ENCODE measurements around the gene PRR16. TPM values are rescaled to one million over a fixed set of nuclear protein-coding genes. Genes with fewer than 3 reads are reported as not detected.
A peak's percentile ranks its signal among the peaks of the same experiment; 100 is the strongest.
"Not testable (repeated sequence)": the region's sequence is repeated elsewhere in the genome, so short reads cannot be mapped to it uniquely, and the experiment has no call there.

PRR16 gene
- total RNA-seq, 1 donor from 2014 or later = 4.9 TPM

DNA sequence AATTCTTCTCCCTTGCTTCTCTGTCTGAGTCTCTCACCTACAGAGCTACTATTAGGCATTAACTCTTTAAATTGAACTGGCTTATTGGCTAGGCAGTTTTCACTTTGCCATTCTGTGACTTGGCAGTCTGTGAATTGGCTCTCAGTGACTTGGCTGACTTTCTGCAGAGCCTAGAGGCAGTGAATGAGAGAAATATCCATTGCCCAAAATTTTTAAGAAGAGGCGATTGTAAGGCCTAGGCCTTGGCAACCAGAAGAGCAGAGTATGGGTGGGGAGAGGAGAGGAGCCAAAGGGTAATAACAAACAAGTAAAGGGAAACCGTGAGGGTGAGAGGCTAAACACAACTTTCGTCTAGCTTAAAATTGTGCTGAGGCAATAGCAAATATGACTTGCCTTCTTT is 176.7 kb downstream of the PRR16 start:
- DNase-seq (ENCODE audit: low spot score) = no peak

DNA sequence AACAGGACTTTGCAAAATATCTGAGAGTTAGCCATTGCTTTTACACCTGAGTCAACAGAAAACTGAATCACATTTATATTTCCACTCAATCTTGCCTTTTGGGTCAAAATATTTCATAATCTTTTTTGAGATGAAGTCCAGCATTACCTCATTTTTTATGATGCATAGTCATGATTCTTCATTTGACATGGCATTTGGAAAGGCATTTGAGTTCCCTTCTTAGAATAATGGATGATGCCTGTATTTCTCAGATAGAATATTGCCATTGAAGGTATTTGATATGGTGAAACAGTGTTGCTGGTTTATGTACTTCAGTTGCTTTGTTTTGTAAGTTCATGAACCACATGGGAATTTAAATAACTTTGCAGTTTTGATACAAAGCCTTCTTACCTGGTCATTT is 180.4 kb downstream of the PRR16 start:
- DNase-seq (ENCODE audit: low spot score) = no peak

DNA sequence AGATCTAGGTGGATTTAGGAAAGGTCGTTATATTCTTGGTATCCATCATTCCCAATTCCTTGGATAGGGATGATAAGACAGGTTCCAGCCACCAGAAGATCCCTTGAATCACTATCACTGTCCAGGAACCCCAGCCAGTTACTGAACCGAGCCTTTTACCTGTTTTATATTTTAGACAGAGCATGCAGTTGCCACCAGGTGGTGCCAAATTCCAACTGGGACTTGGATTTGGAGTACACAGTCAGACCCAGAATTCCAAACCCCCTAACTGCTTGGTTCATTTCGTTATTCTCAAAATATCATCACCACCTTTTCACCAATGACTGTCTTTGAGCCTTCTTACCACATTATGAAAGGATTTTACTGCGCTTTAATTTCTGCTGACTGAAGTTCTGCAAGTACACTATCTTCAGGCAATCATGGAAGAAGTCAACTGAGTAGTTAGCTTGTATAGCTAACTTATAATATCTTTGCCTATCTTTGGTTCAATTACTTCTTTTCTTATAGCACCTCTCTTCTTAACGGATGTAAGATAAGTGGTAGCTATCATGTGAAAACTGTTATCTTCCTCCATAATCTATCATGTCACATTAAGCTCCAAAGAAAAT is 191.8 kb downstream of the PRR16 start:
- DNase-seq (ENCODE audit: low spot score) = peak; percentile 20

DNA sequence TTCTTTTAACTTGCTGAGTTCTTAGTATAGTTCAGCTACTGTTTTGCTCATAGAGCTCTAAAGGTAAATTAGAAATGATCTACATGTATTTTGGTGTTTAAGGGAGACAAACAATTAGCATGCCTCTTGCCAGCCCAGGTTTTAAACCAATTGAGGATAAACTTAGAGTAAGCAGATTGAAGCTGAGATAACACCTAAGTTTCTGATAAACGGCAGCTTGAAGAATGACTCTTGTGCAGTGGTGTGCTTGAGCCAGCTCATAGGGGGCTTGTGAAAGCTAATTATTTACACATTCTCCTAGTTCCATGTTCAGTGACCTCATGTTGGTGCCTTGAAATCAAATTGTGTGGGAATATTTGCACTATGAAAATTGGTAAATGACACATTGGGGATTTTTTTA is 193.0 kb downstream of the PRR16 start:
- no peak for DNase-seq (ENCODE audit: low spot score)

DNA sequence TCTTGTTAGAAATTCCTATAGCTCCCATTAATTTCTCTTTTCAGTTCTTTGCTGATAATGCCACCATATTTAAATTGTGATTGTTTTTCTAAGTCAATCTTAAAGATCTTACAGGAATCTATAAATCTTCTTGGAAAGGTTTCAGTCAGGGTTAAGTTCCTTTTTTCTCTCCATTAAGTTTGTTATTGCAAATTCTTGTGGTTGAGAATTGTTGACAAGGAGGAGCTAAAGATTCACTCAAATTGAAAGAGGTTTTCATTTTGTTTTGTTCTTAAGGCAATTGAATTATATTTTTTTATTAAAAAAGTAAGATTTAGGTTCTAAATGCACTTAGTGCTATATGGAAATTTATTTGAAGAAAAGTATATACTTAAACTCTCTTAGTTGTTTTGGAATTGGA is 213.4 kb downstream of the PRR16 start:
- no peak for DNase-seq (ENCODE audit: low spot score)

DNA sequence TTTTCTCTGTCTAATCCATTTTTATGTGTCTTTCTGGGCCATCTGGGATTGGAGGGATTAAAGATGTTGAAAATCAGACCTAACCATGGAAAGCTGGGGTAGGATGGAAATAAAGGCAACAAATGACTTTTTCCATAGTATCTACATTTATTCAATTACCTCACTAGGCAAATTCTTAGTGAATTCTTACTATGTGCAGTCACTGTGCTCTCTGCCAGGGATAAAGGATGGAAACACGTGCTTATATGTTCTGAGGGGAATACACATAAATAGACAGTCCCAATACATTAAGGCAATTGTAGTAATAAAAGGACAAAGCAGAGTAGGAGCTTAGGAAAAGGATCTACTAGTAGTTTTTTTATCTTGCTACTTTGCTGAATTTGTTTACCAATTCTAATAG is 214.2 kb downstream of the PRR16 start:
- no peak for DNase-seq (ENCODE audit: low spot score)

DNA sequence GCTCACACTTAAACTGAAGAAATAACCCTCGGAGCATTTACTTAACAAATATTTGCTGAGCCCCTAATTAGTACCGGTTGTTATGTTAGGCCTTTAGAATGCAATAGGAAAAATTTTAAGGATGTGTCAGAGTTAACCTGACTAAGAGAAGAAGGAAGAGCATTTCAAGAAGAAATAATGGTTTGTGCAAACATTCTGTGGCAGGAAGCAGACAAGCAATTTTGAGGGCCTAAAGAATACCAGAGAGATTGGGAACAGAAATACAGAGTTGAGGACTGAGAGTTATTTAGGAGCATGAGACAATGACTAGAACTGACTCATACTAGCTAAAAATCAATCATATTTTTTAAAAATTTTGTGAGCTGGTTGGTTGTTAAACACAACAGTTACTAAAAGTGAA is 218.8 kb downstream of the PRR16 start:
- DNase-seq (ENCODE audit: low spot score) = no peak

DNA sequence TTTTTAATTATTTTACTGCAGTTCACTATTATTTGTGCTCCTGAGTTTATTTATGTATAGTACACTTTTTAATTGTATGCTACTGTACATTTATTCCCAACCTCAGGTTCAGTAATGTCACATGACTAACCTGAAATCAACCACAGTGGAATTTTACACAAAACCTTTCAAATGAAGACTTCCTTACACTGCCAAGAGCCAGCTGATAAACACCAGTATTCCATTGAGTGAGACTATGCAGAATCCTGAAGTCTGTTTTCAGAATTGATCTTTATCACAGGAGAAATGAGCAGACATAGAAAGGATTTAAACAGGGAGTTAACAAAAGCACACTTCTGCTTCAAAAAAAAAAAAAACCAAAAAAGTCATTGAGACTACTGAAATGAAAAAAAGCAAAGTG is 219.5 kb downstream of the PRR16 start:
- no peak for DNase-seq (ENCODE audit: low spot score)

DNA sequence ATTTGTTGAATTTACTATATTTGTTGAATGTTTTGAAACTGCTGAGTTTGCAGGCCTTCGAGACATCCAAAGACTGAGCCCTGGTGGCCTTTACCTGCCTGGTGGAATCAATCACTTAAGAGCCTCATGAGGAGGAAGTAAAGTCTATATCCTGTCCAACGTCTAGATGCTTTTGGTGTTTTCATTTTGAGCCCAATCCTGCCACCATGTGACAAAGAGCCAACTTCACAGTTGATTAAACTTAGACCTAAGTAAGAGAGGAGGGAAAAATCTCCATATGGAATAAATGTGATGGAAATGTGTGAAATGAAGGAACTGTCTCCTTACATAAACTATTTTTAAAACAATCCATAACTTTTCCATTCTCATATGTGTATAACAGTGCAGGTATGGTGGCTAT is 220.1 kb downstream of the PRR16 start:
- DNase-seq (ENCODE audit: low spot score) = no peak

DNA sequence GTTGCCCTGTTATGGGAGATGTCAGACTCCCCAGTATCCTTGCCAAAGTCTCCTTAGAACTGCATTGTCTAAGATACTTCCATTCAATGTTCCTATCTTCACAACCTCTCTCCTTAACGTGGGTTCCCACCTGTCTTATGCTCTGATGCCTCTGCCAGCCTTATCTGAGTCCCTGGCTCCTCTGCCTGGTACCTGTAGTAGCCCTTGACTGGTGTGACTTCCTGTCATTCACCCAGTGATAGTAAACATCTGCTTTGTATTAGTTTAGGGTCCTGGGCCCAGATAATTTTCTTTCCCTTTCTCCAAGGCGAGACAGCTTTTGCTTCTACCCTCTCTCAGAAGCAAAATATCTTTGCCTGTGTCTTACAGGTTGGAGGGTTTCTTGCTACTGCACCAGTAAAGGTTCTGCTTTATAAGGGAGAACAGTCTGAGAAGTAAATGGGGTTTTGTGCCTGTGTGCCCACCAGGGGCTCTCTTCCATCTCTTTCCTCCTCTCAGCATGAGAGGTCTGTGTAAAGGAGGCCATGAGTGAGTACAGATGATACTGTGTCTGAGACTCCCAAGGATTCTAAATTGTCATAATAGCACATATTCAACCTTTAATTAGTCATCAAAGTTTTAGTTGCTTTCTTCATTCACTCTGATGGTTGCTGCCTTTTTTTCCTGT is 220.8 kb downstream of the PRR16 start:
- DNase-seq (ENCODE audit: low spot score) = no peak

DNA sequence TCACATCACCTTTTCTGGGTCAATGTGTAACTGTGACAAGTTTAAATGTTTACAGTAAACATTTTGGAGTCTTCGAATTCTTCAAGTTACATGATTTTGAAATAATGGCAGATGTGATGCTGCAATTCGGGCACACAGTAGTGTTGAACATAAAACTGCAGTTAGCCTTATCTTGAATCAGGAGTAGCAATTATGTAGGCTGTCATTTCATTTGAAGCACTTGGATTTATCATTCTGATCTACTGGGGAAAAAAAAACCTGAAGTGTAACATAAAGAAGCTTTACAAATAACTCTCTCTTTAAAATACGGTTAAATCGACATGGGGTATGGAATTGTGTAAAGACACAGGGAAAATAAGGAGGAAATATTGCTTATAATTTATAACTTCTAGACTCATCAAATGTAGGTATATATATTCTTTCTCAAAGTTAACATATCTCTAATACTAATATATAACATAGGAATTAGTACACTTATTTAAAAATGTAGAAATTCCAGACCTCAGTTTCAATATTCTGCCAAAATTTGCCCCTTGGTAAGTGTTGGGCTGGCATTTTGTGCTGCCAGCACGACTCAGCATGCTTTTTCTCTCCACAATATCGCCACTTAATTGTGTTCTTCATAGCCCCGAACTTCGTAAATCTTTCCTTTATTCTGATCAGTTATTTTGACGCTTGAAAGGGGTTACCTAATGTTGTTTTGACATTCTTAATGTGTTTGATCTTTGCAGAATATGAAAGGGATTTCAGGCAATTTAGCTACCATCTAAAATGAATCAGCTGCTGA is 226.7 kb downstream of the PRR16 start:
- DNase-seq (ENCODE audit: low spot score) = no peak

DNA sequence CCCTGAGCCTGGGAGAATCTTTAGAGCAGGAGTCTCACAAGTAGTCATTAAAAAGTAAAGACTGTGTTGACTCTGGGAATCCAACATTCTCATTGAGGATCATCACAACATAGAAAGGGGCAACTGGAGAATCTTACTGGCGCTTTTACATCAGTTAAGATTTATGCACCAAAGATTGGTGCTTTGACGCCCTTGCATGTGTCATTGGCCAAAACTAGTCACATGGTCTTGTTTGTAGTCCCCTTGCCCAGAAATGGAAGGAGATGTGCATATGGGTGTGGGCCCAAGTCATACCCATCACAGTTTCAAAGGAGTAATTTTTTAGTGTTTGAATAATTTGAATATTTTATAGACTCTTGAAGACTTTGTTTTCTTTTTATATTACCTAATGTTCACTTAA is 228.2 kb downstream of the PRR16 start:
- DNase-seq (ENCODE audit: low spot score) = no peak

DNA sequence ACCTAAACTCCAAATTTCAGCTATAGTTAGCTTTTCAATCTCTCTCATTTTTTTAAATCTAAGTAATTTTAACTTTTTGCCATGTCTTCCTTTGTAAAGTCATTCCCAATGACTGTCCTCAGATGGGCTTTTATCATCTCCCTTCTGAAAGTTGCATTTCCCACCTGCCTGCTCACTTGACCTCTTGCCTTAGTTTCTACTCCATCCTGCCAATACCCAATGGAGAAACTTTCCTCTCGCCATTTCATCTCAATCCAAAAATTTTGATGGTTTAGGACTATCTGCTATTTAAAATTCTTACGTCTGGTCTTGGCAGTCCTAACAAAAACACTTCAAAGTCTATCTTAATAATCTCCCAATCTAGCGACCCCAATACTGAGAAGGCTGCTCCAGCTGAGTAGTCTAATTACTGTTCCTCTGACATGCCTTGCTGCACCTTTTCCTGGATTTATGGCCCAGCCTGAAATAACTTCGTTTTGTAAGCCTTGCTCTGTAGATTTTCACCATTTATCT is 231.3 kb downstream of the PRR16 start:
- no peak for DNase-seq (ENCODE audit: low spot score)

DNA sequence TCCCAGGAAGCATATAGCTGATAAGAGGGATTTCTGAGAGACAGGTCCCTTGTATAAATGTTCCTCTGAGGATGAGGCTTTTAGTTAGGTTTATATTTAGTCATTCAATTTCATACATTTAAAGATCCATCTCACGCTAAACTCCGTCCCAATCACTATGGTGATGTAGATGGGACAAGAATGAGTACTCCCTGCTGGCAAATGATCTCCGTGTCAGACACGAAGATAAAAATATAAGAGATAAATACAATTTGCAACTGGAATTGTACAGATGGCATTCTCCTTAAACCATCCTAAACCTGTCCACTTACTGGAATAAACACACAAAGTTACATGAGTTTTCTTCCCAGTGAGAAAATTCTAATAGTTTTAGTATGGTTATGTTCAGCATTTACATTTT is 233.0 kb downstream of the PRR16 start:
- DNase-seq (ENCODE audit: low spot score) = no peak

DNA sequence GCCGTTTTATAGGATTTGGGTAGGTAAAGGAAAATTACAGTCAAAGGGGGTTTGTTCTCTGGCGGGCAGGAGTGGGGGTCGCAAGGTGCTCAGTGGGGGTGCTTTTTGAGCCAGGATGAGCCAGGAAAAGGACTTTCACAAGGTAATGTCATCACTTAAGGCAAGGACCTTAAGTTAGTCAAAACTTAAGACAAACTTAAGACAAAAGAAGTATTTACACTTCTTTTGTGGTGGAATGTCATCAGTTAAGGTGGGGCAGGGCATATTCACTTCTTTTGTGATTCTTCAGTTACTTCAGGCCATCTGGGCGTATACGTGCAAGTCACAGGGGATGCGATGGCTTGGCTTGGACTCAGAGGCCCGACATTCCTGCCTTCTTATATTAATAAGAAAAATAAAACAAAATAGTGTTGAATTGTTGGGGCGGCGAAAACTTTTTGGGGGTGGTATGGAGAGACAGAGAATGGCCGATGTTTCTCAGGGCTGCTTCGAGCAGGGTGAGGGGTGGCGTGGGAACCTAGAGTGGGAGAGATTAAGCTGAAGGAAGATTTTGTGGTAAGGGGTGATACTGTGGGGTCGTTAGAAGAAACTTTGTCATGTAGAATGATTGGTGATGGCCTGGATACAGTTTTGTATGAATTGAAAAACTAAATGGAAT is 233.7 kb downstream of the PRR16 start:
- not testable (repeated sequence) for DNase-seq (ENCODE audit: low spot score)

DNA sequence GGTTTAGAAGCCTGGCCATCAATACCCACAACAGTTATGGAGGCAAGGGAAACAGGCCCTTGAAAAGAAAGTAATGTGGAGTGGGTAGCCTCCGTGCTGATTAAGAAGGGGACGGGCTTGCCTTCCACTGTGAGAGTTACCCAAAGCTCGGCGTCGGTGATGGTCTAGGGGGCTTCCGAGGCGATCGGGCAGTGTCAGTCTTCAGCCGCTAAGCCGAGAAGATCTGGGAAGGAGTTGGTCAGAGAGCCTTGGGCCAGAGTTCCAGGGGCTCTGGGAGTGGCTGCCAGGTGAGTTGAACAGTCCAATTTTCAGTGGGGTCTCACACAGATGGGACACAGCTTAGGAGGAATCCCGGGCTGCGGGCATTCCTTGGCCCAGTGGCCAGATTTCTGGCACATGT is 236.6 kb downstream of the PRR16 start:
- DNase-seq (ENCODE audit: low spot score) = not testable (repeated sequence)

DNA sequence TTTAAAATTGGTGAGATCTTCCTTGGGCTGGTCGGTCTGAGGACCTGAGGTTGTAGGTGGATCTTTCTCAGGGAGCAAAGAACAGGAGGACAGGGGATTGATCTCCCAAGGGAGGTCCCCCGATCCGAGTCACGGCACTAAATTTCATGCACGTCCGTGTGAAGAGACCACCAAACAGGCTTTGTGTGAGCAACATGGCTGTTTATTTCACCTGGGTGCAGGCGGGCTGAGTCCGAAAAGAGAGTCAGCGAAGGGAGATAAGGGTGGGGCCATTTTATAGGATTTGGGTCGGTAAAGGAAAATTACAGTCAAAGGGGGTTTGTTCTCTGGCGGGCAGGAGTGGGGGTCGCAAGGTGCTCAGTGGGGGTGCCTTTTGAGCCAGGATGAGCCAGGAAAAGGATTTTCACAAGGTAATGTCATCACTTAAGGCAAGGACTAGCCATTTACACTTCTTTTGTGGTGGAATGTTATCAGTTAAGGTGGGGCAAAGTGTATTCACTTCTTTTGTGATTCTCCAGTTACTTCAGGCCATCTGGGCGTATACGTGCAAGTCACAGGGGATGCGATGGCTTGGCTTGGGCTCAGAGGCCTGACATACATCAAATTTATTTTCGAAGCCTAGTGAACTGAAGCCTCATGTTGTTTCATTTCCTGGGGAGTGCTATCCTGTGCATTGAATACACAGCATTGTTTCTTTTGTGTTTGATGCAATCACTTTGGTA is 238.9 kb downstream of the PRR16 start:
- not testable (repeated sequence) for DNase-seq (ENCODE audit: low spot score)

DNA sequence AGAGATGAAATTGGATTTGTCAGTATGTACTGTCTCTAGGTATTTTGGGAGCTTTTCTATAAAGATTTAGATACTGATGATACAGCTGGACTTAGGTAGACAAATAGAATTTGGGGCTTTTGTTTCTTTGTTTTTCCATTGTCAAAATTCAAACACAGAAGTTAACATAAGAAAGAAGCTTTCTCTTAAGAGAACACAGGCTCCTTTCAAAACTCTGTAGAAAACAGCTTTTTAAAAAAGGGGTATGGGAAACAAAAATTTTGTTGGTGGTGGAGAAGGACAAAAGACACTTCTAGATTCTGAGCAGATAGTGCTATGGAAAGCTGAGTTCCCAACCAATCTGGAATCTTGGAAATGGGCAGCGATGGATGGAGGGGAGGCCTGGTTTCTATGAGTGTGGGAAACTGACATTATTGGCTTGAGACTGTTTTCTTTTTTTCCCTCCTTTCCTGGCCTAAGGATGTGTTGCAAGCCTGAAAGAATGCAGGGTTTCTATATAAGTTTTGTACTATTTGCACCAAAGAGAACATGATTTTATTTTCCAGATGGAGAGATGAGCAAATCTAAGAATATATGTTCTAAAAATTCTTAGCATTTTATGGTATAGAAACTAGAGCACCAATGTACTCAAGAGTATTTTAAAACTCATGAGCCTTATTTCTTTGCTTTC is 240.0 kb downstream of the PRR16 start:
- DNase-seq (ENCODE audit: low spot score) = no peak

DNA sequence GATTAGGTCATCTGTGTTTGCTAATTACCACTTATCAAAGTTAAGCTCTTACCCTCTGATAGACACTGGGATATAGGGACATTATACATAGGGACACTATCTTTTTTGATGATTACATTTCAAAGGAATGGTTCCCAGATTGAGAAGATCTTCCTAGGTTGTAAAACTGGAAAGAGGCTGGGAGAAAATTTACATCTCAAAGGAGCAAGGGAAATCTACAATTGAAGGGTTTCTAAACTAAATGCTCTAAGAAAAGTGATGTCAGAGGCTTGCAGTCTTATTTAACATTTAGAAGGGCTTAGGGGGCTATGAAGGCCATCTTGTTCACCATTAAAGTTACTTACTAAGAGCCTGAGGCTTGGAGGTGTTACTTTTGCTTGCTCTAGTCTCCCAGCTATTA is 242.8 kb downstream of the PRR16 start:
- DNase-seq (ENCODE audit: low spot score) = no peak

DNA sequence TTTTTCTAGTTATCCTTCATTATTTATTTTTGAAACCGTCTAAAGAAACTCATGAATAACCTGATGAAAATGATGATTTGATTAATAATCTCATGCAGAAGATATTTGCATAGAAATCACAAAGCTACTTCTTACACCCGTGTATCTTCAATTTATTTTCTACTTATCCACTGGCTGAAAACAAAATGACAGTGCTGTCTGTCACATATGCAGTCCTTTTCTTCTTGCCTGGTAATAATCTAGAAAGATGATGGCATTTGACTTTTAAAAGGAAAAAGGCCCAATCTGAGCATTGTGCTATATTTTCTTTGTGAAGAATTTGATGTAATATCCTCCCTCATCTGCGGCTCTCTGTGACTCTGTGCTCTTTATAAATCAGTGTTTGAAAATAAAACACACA is 253.3 kb downstream of the PRR16 start:
- DNase-seq (ENCODE audit: low spot score) = no peak

DNA sequence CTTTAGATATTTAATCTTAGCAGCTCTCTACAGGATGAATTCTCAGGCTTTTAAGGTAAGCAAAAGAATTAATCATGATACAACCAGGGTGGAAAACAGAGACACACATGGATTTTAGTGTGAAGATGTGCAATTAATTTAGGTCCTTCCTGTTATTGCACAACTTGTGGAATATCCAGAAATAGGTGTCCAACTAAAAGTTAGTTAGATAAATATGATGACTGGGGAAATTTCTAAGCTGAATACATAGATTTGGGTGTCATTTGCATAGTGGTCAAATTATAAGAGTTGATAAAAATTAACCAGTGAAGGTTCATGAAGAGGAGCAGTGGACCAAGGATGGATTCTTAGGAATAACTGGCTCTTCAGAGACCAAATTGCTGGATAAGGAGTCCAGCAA is 266.1 kb downstream of the PRR16 start:
- no peak for DNase-seq (ENCODE audit: low spot score)
